NT2/D1 (cell line): ENCODE measurements around the gene CARD11.

ENCODE experiments used
- DNase-seq: peaks from one replicate; pipeline ENCODE4 v3.0.0-alpha.2; 2011; ENCODE audit warnings: low read depth, low spot score
- H3K27me3 ChIP-seq: 2 replicates; pipeline ENCODE4 v1.6.0; 2011; ENCODE audit warnings: mild to moderate bottlenecking; ENCODE audit not compliant: insufficient read length, insufficient read depth
- H3K36me3 ChIP-seq: 2 replicates; pipeline ENCODE4 v1.6.1; 2011; ENCODE audit warnings: mild to moderate bottlenecking, low read length, mixed read lengths; ENCODE audit not compliant: insufficient read depth, insufficient read length
- H3K4me1 ChIP-seq: 2 replicates; pipeline ENCODE4 v1.5.1; 2011; ENCODE audit not compliant: insufficient read depth, insufficient read length
- H3K4me3 ChIP-seq: 2 replicates; pipeline ENCODE4 v1.5.1; 2011; ENCODE audit warnings: low read depth; ENCODE audit not compliant: insufficient read length
- H3K9ac ChIP-seq: 2 replicates; pipeline ENCODE4 v1.6.0; 2011; ENCODE audit warnings: low read depth; ENCODE audit not compliant: insufficient read length
- H3K9me3 ChIP-seq: 2 replicates; pipeline ENCODE4 v1.5.1; 2011; ENCODE audit warnings: mild to moderate bottlenecking, low read length; ENCODE audit not compliant: insufficient read depth
- SUZ12 ChIP-seq: IDR thresholded peaks from 2 replicates; pipeline ENCODE4 v1.6.1; 2011; ENCODE audit not compliant: insufficient read length, insufficient read depth; ENCODE audit errors: extremely low read depth
- YY1 ChIP-seq: IDR thresholded peaks from 2 replicates; pipeline ENCODE4 v1.6.1; 2011; ENCODE audit not compliant: insufficient read length, insufficient read depth
- ZNF274 ChIP-seq: IDR thresholded peaks from 2 replicates; pipeline ENCODE4 v1.6.1; 2011; ENCODE audit warnings: mild to moderate bottlenecking, low read depth, low read length

The CARD11 gene

GRCh38 chr7:3073763-3074458 lies 30.2 kb upstream of the CARD11 start:
- Histone ChIP-seq H3K4me3 (no peak overlapping the region), H3K9me3 (peaks cover 26% of the 10 kb centered on the region; the same call in 1 of the 2 replicates), H3K27me3 (no peaks in the 10 kb centered on the region), H3K9ac (no peak overlapping the region), H3K36me3 (no peaks in the 10 kb centered on the region), H3K4me1 (no peaks in the 10 kb centered on the region)
- DNase-seq = no peak
- TF ChIP-seq YY1 = no peak
- TF ChIP-seq SUZ12 = no peak
- TF ChIP-seq ZNF274 = no peak

GRCh38 chr7:3070908-3071307 lies 27.2 kb upstream of the CARD11 start:
- H3K9me3 ChIP-seq = peaks cover 18% of the 10 kb centered on the region; the same call in 1 of the 2 replicates

GRCh38 chr7:3069771-3070449 lies 26.2 kb upstream of the CARD11 start:
- H3K4me1 ChIP-seq = no peaks in the 10 kb centered on the region
- no peak overlapping the region for H3K4me3 ChIP-seq
- H3K27me3 ChIP-seq = no peaks in the 10 kb centered on the region
- H3K9ac ChIP-seq = no peak overlapping the region
- H3K36me3 ChIP-seq = no peaks in the 10 kb centered on the region
- peaks cover 9% of the 10 kb centered on the region; the same call in 1 of the 2 replicates for H3K9me3 ChIP-seq
- TF ChIP-seq SUZ12 (no peak), YY1 (no peak), ZNF274 (no peak)
- DNase-seq = no peak

More at GRCh38 chr7:3070908-3071307, 27.2 kb upstream of the CARD11 start:
- no peak overlapping the region for H3K9ac ChIP-seq
- no peak overlapping the region for H3K4me3 ChIP-seq
- no peak for DNase-seq
- TF ChIP-seq ZNF274 = no peak
- no peak for TF ChIP-seq YY1
- no peak for TF ChIP-seq SUZ12
- H3K36me3 ChIP-seq = no peaks in the 10 kb centered on the region
- H3K4me1 ChIP-seq = no peaks in the 10 kb centered on the region
- no peaks in the 10 kb centered on the region for H3K27me3 ChIP-seq

GRCh38 chr7:3068530-3068929 lies 24.9 kb upstream of the CARD11 start:
- peaks cover 9% of the 10 kb centered on the region; the same call in 1 of the 2 replicates for H3K9me3 ChIP-seq
- no peak overlapping the region for H3K4me3 ChIP-seq
- TF ChIP-seq ZNF274 (no peak), YY1 (no peak), SUZ12 (no peak)
- no peaks in the 10 kb centered on the region for H3K27me3 ChIP-seq
- no peak for DNase-seq
- no peaks in the 10 kb centered on the region for H3K36me3 ChIP-seq
- H3K4me1 ChIP-seq = no peaks in the 10 kb centered on the region
- no peak overlapping the region for H3K9ac ChIP-seq

- Histone ChIP-seq H3K9me3 (peaks cover 9% of the 10 kb centered on the region; the same call in 1 of the 2 replicates), H3K4me3 (no peak overlapping the region), H3K4me1 (no peaks in the 10 kb centered on the region), H3K27me3 (no peaks in the 10 kb centered on the region), H3K36me3 (no peaks in the 10 kb centered on the region), H3K9ac (no peak overlapping the region)
- TF ChIP-seq YY1 (no peak), SUZ12 (no peak), ZNF274 (no peak)
- no peak for DNase-seq
These were observed 24.1 kb upstream of the CARD11 start for GRCh38 chr7:3067606-3068380.

DNA sequence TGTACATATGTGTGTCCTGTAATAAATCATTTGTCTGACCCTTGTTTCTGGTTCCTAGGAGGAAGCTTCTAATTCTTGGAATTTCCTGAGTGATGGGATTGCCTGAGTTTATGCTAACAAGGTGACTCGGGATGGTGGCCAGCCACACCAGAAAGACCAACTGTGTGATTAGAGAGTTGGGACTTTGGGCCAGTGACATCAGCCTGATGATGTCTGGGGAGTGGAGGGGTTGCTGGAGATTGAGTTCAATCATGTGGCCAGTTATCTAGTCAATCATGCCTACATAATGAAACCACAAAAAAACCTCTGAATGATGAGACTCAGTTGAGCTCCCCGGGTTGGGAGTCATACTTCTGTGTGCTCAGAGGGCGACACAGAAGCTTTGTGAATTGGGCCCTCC lies 23.5 kb upstream of the CARD11 start:
- no peak overlapping the region for H3K4me3 ChIP-seq
- H3K9me3 ChIP-seq = peaks cover 9% of the 10 kb centered on the region; the same call in 1 of the 2 replicates
- no peaks in the 10 kb centered on the region for H3K36me3 ChIP-seq
- no peaks in the 10 kb centered on the region for H3K27me3 ChIP-seq
- TF ChIP-seq YY1 (no peak), ZNF274 (no peak), SUZ12 (no peak)
- no peak overlapping the region for H3K9ac ChIP-seq
- no peak for DNase-seq
- H3K4me1 ChIP-seq = no peaks in the 10 kb centered on the region

DNA sequence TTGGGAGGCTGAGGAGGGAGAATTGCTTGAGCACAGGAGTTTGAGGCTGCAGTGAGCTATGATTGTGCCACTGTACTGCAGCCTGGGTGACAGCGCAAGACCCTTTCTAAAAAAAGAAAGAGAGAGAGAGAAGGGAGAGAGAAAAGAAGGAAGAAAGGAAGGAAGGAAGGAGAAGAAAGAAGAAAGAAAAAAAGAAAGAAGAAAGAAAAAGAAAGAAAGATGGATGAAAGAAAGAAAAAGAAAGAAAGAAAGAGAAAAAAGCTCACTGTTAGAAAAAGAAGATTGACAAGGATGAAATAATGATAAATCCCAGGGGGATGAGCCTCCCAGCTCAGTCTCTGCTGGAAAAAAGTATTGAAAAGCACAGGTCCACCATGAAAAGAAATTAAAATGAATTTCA lies 22.8 kb upstream of the CARD11 start:
- Histone ChIP-seq H3K4me1 (no peaks in the 10 kb centered on the region), H3K9ac (no peak overlapping the region), H3K36me3 (no peaks in the 10 kb centered on the region), H3K4me3 (no peak overlapping the region), H3K9me3 (peaks cover 9% of the 10 kb centered on the region; the same call in 1 of the 2 replicates), H3K27me3 (no peaks in the 10 kb centered on the region)
- DNase-seq = no peak
- TF ChIP-seq ZNF274 (no peak), SUZ12 (no peak), YY1 (no peak)
